ENCODE data around the gene CARMIL3. TPM values are rescaled to one million over a fixed set of nuclear protein-coding genes. Genes with fewer than 3 reads are reported as not detected.

The CARMIL3 gene
- total and polyA plus RNA-seq, 7 experiments from 2014 or later: 0.08 to 1.7 (median 0.27) TPM; not detected in 2

GRCh38 chr14:24051176-24051788, 527 bp upstream of the CARMIL3 start:
- Mint-ChIP-seq H3K27me3 (peaks cover 12 to 47% (median 19%) of the 10 kb centered on the region in 5 donors), H3K9me3 (no peaks in the 10 kb centered on the region), H3K27ac (peak overlapping the region in 4 of 9 donors; percentile 45 to 60 (median 56)), H3K4me1 (peaks cover 8 to 17% (median 14%) of the 10 kb centered on the region in 7 donors), H3K4me3 (peak overlapping the region; percentile 81 to 91 (median 87)), H3K36me3 (peaks cover 0 to 1% (median 0%) of the 10 kb centered on the region in 5 donors)
- H3K9me3 ChIP-seq (ENCODE audit: control insufficient read depth in 2 of 3, low read length in 3 of 3): no peaks in the 10 kb centered on the region
- peaks cover 0 to 8% of the 10 kb centered on the region in 2 donors for H3K4me1 ChIP-seq (ENCODE audit: control insufficient read depth in 2 of 2, insufficient read depth in 2 of 2, low read length in 2 of 2)
- peak overlapping the region; percentile 53 for H3K27ac ChIP-seq (ENCODE audit: low read depth, low read length)
- peak overlapping the region; percentile 63 for H3K4me3 ChIP-seq (ENCODE audit: low read length)
- DNase-seq: peak in 2 of 9 donors; percentile 4 to 5
- no peaks in the 10 kb centered on the region for H3K27me3 ChIP-seq (ENCODE audit: control insufficient read depth in 2 of 2, insufficient read depth in 2 of 2, low read length in 2 of 2)
- ChIA-PET POLR2A (interaction anchor here (0.8 to 2.8 kb wide), 8 partner anchors 30 to 380 kb away, joined by 3 to 11 read pairs (median 4); partner anchors contain the start of genes DCAF11, EMC9, NRL and PCK2), CTCF (interaction anchor here (0.6 to 8.4 kb wide), 3 partner anchors 10 to 54 kb away, joined by 3 to 246 read pairs (median 3); no protein-coding TSS in a partner anchor)
- no peak for ATAC-seq
- H3K36me3 ChIP-seq (ENCODE audit: control insufficient read depth in 2 of 3, insufficient read depth in 3 of 3, low read length in 3 of 3): no peaks in the 10 kb centered on the region
- intact Hi-C loops (cut with micrococcal nuclease): no loop called here

DNA sequence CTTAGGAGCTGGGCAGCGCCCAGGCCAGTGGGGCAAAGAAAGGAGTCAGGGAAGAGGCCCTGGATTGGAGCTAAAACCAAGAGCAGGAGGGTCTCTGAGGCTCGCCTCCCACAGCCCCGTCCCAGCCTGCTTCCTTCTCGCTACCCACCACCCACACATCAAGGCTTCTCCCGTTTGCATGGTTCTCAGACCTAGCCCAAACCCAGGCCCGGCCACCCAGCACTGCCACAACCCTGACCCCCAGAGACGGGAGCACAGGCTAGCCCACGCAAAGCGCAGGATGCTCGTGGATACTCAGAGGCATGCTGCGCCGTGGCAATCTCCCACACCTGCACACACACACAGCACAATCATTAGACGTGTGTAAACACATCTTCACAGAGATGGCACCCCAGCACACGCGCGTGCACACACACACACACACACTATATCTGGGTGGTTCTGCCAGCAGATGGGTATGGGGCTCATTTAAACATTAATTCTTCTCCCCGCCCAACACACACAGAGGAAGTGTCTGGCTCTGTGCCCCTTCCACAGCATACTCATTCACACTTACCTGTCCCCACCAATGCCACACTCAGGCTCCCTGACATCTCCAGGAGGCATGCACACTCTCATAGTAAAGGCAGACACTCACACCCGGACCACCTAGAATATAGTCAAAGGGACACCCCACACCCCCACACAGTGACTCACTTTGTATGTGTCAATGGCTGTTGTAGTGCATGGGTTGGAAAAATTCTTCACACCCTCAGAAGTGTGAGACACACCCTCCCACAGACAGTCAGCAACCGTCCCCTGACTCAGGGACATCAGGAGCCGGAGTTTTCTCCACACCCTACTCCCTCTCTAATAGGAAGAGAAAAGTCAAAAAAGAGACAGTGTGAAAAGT, 1.1 kb downstream of the CARMIL3 start:
- Mint-ChIP-seq H3K27ac (peak overlapping the region in 5 of 9 donors; percentile 23 to 67 (median 46)), H3K4me1 (peaks cover 8 to 17% (median 14%) of the 10 kb centered on the region in 7 donors), H3K9me3 (no peaks in the 10 kb centered on the region), H3K36me3 (peaks cover 0 to 1% (median 0%) of the 10 kb centered on the region in 5 donors), H3K4me3 (peak overlapping the region; percentile 69 to 91 (median 80)), H3K27me3 (peaks cover 12 to 39% (median 19%) of the 10 kb centered on the region in 5 donors)
- intact Hi-C loops (cut with micrococcal nuclease): loop anchor here in 1 of 2 donors (1.0 kb wide), 2 partner anchors 17 to 61 kb away; partner anchors contain the start of genes DCAF11 and NRL
- H3K27me3 ChIP-seq (ENCODE audit: control insufficient read depth in 2 of 2, insufficient read depth in 2 of 2, low read length in 2 of 2): no peaks in the 10 kb centered on the region
- peaks cover 0 to 8% of the 10 kb centered on the region in 2 donors for H3K4me1 ChIP-seq (ENCODE audit: control insufficient read depth in 2 of 2, insufficient read depth in 2 of 2, low read length in 2 of 2)
- no peaks in the 10 kb centered on the region for H3K9me3 ChIP-seq (ENCODE audit: control insufficient read depth in 2 of 3, low read length in 3 of 3)
- no peak overlapping the region for H3K27ac ChIP-seq (ENCODE audit: low read depth, low read length)
- ChIA-PET POLR2A (interaction anchor here (0.6 to 2.8 kb wide), 6 partner anchors 29 to 378 kb away, joined by 3 to 11 read pairs (median 6); partner anchors contain the start of genes DCAF11, NRL and PSME2), CTCF (interaction anchor here (0.8 to 8.4 kb wide), 2 partner anchors 38 to 53 kb away, joined by 3 to 246 read pairs; no protein-coding TSS in a partner anchor)
- ATAC-seq (peak; percentile 51), DNase-seq (peak in 1 of 9 donors; percentile 55)
- H3K36me3 ChIP-seq (ENCODE audit: control insufficient read depth in 2 of 3, insufficient read depth in 3 of 3, low read length in 3 of 3): no peaks in the 10 kb centered on the region
- H3K4me3 ChIP-seq (ENCODE audit: low read length): peak overlapping the region; percentile 63

DNA sequence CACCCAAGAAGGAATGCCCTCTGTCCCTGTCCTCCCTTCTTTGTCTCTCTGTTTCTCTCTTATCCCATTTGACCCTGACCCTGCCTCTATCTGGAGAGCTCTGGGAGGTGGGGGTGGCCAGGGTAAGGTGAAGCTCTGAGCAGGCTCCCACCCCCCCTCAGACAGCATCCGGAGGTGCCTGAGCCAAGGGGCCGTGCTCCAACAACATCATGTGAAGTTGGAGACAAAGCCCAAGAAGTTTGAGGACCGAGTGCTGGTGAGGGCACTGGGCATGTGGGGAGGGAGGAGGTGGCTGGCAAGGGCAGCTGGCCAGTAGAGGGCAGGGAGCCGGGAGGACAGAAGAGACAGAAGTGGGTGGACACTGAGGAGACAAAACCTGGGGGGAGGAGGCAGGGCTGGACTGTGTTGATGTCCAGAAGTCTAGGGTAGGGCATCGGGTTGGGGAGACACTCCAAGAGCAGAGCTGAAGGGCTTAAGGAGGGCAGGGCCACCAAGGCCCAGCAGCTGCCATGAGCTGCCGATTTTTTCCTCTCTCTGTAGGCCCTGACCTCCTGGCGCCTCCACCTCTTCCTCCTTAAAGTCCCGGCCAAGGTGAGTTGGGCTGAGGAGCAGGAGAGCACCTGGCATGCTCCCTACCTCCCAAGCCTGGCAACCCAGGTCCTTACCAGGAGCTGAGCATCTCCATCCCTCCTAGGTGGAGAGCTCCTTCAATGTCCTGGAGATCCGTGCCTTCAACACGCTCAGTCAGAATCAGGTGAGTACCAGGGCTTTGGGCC, 1.9 kb downstream of the CARMIL3 start:
- H3K4me3 ChIP-seq (ENCODE audit: low read length): no peak overlapping the region
- ATAC-seq (no peak), DNase-seq (no peak)
- no peaks in the 10 kb centered on the region for H3K9me3 ChIP-seq (ENCODE audit: control insufficient read depth in 2 of 3, low read length in 3 of 3)
- Mint-ChIP-seq H3K4me3 (peak overlapping the region in 9 of 10 donors; percentile 69 to 91 (median 78)), H3K9me3 (no peaks in the 10 kb centered on the region), H3K4me1 (peaks cover 8 to 19% (median 17%) of the 10 kb centered on the region in 7 donors), H3K27me3 (peaks cover 11 to 35% (median 19%) of the 10 kb centered on the region in 5 donors), H3K36me3 (peaks cover 0 to 1% (median 0%) of the 10 kb centered on the region in 5 donors), H3K27ac (peak overlapping the region in 1 of 9 donors; percentile 52)
- H3K36me3 ChIP-seq (ENCODE audit: control insufficient read depth in 2 of 3, insufficient read depth in 3 of 3, low read length in 3 of 3): no peaks in the 10 kb centered on the region
- ChIA-PET CTCF (interaction anchor here (0.6 to 8.4 kb wide), 3 partner anchors 23 to 52 kb away, joined by 3 to 246 read pairs (median 3); no protein-coding TSS in a partner anchor), POLR2A (interaction anchor here (2.8 kb wide), 1 partner anchor 60 kb away, joined by 10 read pairs; the partner anchor contains the start of genes DCAF11 and NRL)
- H3K27ac ChIP-seq (ENCODE audit: low read depth, low read length): no peak overlapping the region
- H3K4me1 ChIP-seq (ENCODE audit: control insufficient read depth in 2 of 2, insufficient read depth in 2 of 2, low read length in 2 of 2): peaks cover 0 to 8% of the 10 kb centered on the region in 2 donors
- no peaks in the 10 kb centered on the region for H3K27me3 ChIP-seq (ENCODE audit: control insufficient read depth in 2 of 2, insufficient read depth in 2 of 2, low read length in 2 of 2)
- intact Hi-C loops (cut with micrococcal nuclease): no loop called here

DNA sequence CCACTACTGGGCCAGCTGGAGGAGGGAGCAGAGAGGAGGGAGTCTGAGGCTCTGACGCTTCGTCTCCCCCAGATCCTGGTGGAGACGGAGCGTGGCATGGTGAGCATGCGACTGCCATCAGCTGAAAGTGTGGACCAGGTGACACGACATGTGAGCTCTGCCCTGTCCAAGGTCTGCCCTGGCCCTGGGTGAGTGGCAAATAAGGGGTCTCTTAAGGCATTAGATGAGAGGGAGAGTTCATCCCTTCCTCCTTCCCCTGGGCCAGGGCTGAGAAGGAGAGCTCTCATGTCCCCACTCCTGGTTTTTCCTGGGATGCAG, 2.5 kb downstream of the CARMIL3 start:
- POLR2A ChIA-PET: no interaction called here

DNA sequence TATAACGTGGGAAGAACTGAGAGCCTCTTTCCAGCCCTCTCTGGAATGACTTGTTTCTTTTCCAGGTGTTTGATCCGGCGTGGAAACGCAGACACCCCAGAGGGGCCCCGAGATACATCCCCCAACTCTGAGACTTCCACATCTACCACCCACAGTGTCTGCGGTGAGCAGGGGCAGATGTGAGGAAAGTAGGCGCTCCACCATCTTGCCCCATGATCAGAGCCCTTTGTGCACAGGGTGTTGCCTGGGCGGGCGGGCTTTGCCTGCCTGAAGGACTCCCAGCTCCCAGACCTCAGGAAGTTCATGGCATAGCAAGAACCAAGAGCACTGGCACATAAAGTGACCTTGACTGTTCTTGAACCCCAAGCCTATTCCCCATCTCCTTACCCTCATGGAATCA, 2.8 kb downstream of the CARMIL3 start:
- Histone ChIP-seq H3K27ac (ENCODE audit: low read depth, low read length) (no peak overlapping the region), H3K36me3 (ENCODE audit: control insufficient read depth in 2 of 3, insufficient read depth in 3 of 3, low read length in 3 of 3) (no peaks in the 10 kb centered on the region), H3K9me3 (ENCODE audit: control insufficient read depth in 2 of 3, low read length in 3 of 3) (no peaks in the 10 kb centered on the region), H3K4me1 (ENCODE audit: control insufficient read depth in 2 of 2, insufficient read depth in 2 of 2, low read length in 2 of 2) (peaks cover 0 to 8% of the 10 kb centered on the region in 2 donors), H3K4me3 (ENCODE audit: low read length) (no peak overlapping the region), H3K27me3 (ENCODE audit: control insufficient read depth in 2 of 2, insufficient read depth in 2 of 2, low read length in 2 of 2) (no peaks in the 10 kb centered on the region)
- Mint-ChIP-seq H3K36me3 (peaks cover 0 to 1% (median 0%) of the 10 kb centered on the region in 5 donors), H3K27me3 (peaks cover 8 to 31% (median 19%) of the 10 kb centered on the region in 5 donors), H3K4me1 (peaks cover 8 to 21% (median 17%) of the 10 kb centered on the region in 7 donors), H3K9me3 (no peaks in the 10 kb centered on the region), H3K4me3 (peak overlapping the region in 1 of 10 donors; percentile 8), H3K27ac (no peak overlapping the region)
- ATAC-seq (no peak), DNase-seq (no peak)
- CTCF ChIA-PET: interaction anchor here (0.6 to 8.4 kb wide), 3 partner anchors 24 to 51 kb away, joined by 3 to 246 read pairs (median 3); no protein-coding TSS in a partner anchor
- POLR2A ChIA-PET: no interaction called here
- intact Hi-C loops (cut with micrococcal nuclease): no loop called here

More for the DNA sequence above, 2.5 kb downstream of the CARMIL3 start:
- DNase-seq (no peak), ATAC-seq (no peak)
- Mint-ChIP-seq H3K9me3 (no peaks in the 10 kb centered on the region), H3K4me3 (peak overlapping the region in 2 of 10 donors; percentile 36 to 91), H3K4me1 (peaks cover 8 to 21% (median 17%) of the 10 kb centered on the region in 7 donors), H3K27ac (no peak overlapping the region), H3K36me3 (peaks cover 0 to 1% (median 0%) of the 10 kb centered on the region in 5 donors), H3K27me3 (peaks cover 8 to 33% (median 19%) of the 10 kb centered on the region in 5 donors)
- peaks cover 0 to 8% of the 10 kb centered on the region in 2 donors for H3K4me1 ChIP-seq (ENCODE audit: control insufficient read depth in 2 of 2, insufficient read depth in 2 of 2, low read length in 2 of 2)
- intact Hi-C loops (cut with micrococcal nuclease): no loop called here
- H3K36me3 ChIP-seq (ENCODE audit: control insufficient read depth in 2 of 3, insufficient read depth in 3 of 3, low read length in 3 of 3): no peaks in the 10 kb centered on the region
- CTCF ChIA-PET: interaction anchor here (0.6 to 8.4 kb wide), 3 partner anchors 24 to 51 kb away, joined by 3 to 246 read pairs (median 3); no protein-coding TSS in a partner anchor
- H3K9me3 ChIP-seq (ENCODE audit: control insufficient read depth in 2 of 3, low read length in 3 of 3): no peaks in the 10 kb centered on the region
- no peaks in the 10 kb centered on the region for H3K27me3 ChIP-seq (ENCODE audit: control insufficient read depth in 2 of 2, insufficient read depth in 2 of 2, low read length in 2 of 2)
- no peak overlapping the region for H3K27ac ChIP-seq (ENCODE audit: low read depth, low read length)
- H3K4me3 ChIP-seq (ENCODE audit: low read length): no peak overlapping the region

Measured in naive thymus-derived CD4-positive, alpha-beta T cell (primary cell).